ENCODE data around the gene DHRS1.
"Not testable (repeated sequence)": the region's sequence is repeated elsewhere in the genome, so short reads cannot be mapped to it uniquely, and the experiment has no call there.

DHRS1 gene

GRCh38 chr14:24329073-24329663 is 29.6 kb upstream of the DHRS1 start:
- no peak for DNase-seq (ENCODE audit: low read depth in 1 of 2, low spot score in 1 of 2)

DNA sequence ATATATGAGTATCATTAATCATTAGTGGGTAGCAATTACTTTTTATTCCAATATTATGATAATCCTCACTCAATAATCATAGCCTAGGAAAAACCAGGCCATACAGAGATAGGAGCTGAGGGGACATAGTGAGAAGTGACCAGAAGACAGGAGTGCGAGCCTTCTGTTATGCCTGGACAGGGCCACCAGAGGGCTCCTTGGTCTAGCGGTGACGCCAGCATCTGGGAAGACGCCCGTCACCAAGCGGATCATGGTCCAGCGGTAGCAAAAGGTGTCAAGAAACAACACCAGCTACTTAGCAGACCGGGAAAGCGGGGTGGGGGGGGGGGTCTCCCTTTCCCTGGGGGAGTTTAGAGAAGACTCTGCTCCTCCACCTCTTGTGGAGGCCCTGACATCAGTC is 28.3 kb upstream of the DHRS1 start:
- not testable (repeated sequence) for DNase-seq (ENCODE audit: low read depth in 1 of 2, low spot score in 1 of 2)

GRCh38 chr14:24327303-24327702 is 27.7 kb upstream of the DHRS1 start:
- no peak for DNase-seq (ENCODE audit: low read depth in 1 of 2, low spot score in 1 of 2)

DNA sequence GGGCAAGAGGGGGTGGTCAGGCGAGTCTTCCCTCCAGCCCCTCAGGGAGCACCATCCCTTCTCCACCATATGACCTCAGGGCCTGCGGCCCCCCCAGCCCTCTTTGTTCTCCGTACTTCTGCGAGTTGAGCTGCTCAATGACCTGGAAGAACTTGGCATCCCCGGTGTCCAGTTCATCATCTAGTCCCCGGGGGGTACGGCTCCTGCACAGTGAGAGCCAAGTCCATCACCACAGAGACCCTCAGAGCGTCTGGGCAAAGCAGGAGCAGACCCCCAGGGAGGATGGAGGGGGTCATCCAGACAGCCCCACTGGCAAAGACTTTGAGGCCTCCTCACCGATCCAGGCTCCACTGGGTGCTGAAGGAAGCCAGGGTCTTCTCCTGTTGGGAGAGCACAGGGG is 26.4 kb upstream of the DHRS1 start:
- DNase-seq (ENCODE audit: low read depth in 1 of 2, low spot score in 1 of 2) = no peak

DNA sequence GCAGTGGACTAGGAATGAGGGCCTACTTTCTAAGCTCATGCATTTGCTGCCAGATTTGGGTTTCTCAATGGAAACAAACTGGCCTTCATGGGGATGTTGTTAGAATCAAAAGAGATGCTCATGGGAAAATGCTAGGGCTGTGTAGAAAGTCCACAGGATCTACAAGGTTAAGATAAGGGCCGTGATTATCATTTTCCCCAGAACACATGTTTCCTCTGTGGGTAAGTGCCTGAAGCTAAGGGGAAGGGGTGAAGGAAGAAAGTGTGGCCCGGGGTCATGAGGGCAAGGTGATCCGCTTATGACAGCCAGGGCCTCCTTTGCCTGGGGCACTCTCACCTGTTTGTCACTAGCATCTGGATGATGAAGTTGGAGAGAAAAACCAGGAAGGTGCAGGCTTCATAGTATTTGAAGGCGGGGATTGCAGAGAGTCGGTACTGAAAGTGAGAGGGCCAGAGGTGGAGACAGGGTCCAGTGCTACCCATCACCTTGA is 25.5 kb upstream of the DHRS1 start:
- DNase-seq (ENCODE audit: low read depth in 1 of 2, low spot score in 1 of 2) = no peak

- DNase-seq (ENCODE audit: low read depth in 1 of 2, low spot score in 1 of 2) = no peak
These were observed 24.4 kb upstream of the DHRS1 start for GRCh38 chr14:24324024-24324423.

GRCh38 chr14:24323341-24323740 is 23.8 kb upstream of the DHRS1 start:
- no peak for DNase-seq (ENCODE audit: low read depth in 1 of 2, low spot score in 1 of 2)

DNA sequence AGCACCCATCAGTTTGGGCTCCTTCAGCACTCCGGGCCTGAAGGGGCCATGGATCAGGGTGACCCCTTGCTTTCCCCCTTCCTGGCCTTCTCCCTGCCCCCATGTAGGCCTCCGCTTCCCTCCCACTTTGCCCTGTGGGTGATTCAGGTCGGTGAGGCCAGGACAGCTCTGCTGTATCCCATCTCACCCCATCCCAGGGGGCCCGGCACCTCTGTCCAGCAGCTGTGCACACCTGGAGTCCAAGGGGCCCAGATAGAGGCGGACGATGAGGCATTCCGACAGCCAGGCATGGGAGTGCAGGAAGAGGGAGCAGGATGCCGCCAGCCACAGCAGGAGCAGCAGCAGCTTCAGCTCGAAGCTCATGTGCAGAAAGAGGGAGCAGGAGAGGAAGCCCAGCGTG is 23.1 kb upstream of the DHRS1 start:
- no peak for DNase-seq (ENCODE audit: low read depth in 1 of 2, low spot score in 1 of 2)

GRCh38 chr14:24321212-24321975 is 21.8 kb upstream of the DHRS1 start:
- no peak for DNase-seq (ENCODE audit: low read depth in 1 of 2, low spot score in 1 of 2)

- DNase-seq (ENCODE audit: low read depth in 1 of 2, low spot score in 1 of 2) = no peak
These were observed 17.8 kb upstream of the DHRS1 start for GRCh38 chr14:24317141-24317928.

- no peak for DNase-seq (ENCODE audit: low read depth in 1 of 2, low spot score in 1 of 2)
These were observed 17.0 kb upstream of the DHRS1 start for GRCh38 chr14:24316597-24316950.

DNA sequence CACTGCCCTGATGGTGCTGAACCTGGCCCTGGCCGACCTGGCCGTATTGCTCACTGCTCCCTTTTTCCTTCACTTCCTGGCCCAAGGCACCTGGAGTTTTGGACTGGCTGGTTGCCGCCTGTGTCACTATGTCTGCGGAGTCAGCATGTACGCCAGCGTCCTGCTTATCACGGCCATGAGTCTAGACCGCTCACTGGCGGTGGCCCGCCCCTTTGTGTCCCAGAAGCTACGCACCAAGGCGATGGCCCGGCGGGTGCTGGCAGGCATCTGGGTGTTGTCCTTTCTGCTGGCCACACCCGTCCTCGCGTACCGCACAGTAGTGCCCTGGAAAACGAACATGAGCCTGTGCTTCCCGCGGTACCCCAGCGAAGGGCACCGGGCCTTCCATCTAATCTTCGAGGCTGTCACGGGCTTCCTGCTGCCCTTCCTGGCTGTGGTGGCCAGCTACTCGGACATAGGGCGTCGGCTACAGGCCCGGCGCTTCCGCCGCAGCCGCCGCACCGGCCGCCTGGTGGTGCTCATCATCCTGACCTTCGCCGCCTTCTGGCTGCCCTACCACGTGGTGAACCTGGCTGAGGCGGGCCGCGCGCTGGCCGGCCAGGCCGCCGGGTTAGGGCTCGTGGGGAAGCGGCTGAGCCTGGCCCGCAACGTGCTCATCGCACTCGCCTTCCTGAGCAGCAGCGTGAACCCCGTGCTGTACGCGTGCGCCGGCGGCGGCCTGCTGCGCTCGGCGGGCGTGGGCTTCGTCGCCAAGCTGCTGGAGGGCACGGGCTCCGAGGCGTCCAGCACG is 16.4 kb upstream of the DHRS1 start:
- DNase-seq (ENCODE audit: low read depth in 1 of 2, low spot score in 1 of 2) = no peak

DNA sequence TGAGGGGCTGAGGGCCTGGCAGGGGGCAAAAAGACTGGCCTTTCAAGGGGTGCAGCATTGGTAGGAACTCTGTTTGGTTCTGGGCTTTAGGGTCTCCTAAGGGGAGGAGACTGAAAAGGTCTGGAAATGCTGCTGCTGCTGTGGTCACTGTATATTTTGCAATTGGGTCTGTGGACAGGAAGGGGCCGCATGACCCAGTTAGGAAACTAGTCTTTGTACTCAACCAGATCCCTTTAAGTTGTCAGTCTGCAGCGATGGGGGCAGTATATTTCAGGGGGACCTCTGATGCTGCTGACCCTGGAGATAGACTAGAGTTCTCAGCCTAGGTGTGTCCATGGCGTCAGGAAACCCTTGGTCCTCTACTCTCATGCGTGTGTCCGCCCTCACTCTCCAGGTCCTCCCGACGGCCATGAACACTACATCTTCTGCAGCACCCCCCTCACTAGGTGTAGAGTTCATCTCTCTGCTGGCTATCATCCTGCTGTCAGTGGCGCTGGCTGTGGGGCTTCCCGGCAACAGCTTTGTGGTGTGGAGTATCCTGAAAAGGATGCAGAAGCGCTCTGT is 15.7 kb upstream of the DHRS1 start:
- DNase-seq (ENCODE audit: low read depth in 1 of 2, low spot score in 1 of 2) = no peak

DNA sequence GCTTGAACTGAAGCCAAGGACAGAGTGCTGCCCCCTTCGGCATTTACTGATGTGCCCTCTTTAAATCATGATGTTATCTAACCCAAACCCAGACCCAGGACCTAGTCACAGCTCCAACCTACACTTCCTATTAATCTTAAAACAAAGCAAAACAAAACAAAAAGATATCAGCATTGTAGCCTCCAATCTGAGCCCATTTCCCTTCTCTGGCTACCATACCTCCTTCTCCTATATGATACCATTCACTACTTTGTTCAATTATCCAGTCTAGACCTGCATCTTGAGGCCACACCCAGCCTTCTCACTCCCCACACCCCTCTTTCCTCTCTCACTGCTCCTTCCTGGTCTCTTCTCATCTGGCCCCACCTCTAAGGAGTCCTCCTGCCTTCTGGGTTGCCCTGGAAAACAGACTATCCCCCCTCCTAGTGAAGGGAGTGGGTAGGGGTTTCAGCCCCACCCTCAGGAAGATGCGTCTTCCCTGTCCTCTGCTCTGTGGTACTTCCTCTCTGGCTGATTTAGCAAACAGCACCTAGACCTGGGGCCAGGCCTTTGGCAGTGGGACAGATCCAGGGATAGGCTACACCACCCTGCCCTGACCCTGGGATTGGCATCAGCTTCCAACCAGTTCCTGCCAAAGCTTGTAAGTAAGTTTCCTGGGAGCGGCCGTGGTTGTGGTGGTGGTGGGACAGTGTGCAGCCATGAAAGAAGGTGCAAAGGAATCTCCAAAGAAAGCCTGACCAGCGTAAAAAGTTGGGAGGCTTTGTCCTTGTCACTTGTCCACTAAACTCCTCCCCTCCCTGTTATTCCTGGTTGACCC is 15.0 kb upstream of the DHRS1 start:
- no peak for DNase-seq (ENCODE audit: low read depth in 1 of 2, low spot score in 1 of 2)

- no peak for DNase-seq (ENCODE audit: low read depth in 1 of 2, low spot score in 1 of 2)
These were observed 14.3 kb upstream of the DHRS1 start for GRCh38 chr14:24313913-24314312.

- DNase-seq (ENCODE audit: low read depth in 1 of 2, low spot score in 1 of 2) = no peak
These were observed 13.3 kb upstream of the DHRS1 start for GRCh38 chr14:24312736-24313507.

DNA sequence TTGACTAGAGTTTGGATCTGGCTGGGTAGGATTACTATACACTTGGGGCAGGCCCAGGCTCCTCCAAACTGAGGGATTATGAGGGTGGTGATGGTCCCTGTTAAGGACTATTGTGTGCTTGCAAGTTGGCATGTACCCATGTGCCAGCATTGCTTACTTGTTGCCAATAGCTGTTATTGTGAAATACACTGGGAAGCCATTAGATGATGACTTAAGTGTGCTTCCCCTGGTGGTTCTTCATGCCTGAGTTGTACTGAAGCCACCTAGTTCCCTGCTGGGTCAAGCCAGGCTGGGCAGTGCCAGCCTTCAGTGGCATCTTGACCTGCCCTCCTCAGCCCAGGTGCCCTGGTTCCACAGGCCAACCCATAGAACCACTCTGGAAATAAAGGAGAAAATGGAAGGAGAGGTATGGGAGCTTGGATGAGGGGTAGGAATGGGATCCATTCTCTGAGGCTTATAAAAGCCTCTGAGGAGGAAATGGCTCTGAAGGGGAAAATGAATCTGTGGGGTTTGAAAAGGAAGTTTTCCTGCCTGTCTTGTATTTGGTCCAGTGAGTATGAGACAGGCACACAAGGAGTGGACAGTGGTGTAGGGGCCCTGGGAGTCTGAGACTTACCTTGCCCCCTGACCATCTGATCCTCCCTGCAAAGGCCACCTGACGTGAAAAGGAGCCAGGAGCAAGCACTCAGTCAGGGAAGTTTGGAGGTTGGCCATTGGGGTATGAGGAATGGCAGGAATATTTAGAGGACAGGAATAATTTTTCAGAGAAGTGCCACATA is 12.4 kb upstream of the DHRS1 start:
- DNase-seq (ENCODE audit: low read depth in 1 of 2, low spot score in 1 of 2) = no peak
